Smooth muscle cell (in vitro differentiated cells): ENCODE measurements around the gene REN. TPM values are rescaled to one million over a fixed set of nuclear protein-coding genes. Genes with fewer than 3 reads are reported as not detected.

ENCODE experiments used
- DNase-seq: peaks from one replicate; lab custom pipeline; 2025; ENCODE audit not compliant: unreplicated experiment; lab: John Stamatoyannopoulos, UW
- H2AFZ ChIP-seq: fragments of 200-600 bp; sonication (generic); 2 replicates; pipeline ENCODE4 v1.6.0; 2016; ENCODE audit warnings: antibody characterized with exemption, low read depth, mild to moderate bottlenecking
- H3F3A ChIP-seq: fragments of 200-600 bp; sonication (generic); 2 replicates; pipeline ENCODE4 v1.6.0; 2017; ENCODE audit warnings: antibody characterized with exemption, low read depth
- H3K27ac ChIP-seq: fragments of 200-600 bp; sonication (generic); 2 replicates; pipeline ENCODE4 v1.5.1; 2016; ENCODE audit warnings: low read depth, mild to moderate bottlenecking
- H3K27me3 ChIP-seq: fragments of 200-600 bp; sonication (generic); 2 replicates; pipeline ENCODE4 v1.6.1; 2016; ENCODE audit warnings: low read depth, mild to moderate bottlenecking
- H3K36me3 ChIP-seq: fragments of 200-600 bp; sonication (generic); 2 replicates; pipeline ENCODE4 v1.5.1; 2016; ENCODE audit warnings: low read depth
- H3K4me1 ChIP-seq: fragments of 200-600 bp; sonication (generic); 2 replicates; pipeline ENCODE4 v1.5.1; 2016; ENCODE audit warnings: low read depth
- H3K4me2 ChIP-seq: fragments of 200-600 bp; sonication (generic); 2 replicates; pipeline ENCODE4 v1.6.0; 2016; ENCODE audit warnings: mild to moderate bottlenecking
- H3K4me3 ChIP-seq: fragments of 200-600 bp; sonication (generic); 2 replicates; pipeline ENCODE4 v1.5.1; 2016; ENCODE audit warnings: mild to moderate bottlenecking
- H3K79me2 ChIP-seq: fragments of 200-600 bp; sonication (generic); 2 replicates; pipeline ENCODE4 v1.6.0; 2016; ENCODE audit warnings: low read depth, mild to moderate bottlenecking
- H3K9ac ChIP-seq: fragments of 200-600 bp; sonication (generic); 2 replicates; pipeline ENCODE4 v1.6.0; 2016; ENCODE audit warnings: low read depth
- H3K9me3 ChIP-seq: fragments of 200-600 bp; sonication (generic); replicated peaks from 2 replicates; pipeline ENCODE4 v1.5.1; 2016; ENCODE audit warnings: low read depth
- H4K20me1 ChIP-seq: fragments of 200-600 bp; sonication (generic); 2 replicates; pipeline ENCODE4 v1.6.0; 2016; ENCODE audit warnings: low read depth
- WGBS: methylation state at CpG from one replicate; pipeline ENCODE4 v1.1.7; 2016; ENCODE audit warnings: low lambda C conversion rate; 5-methylcytosine and 5-hydroxymethylcytosine counted together
- polyA plus RNA-seq: library from polyadenylated mRNA; unstranded; fragments of >200 nt; fragmentation: Nextera tagmentation; extraction: Ambion mirVana; gene quantifications from 2 replicates; pipeline ENCODE4 v1.2.1, GENCODE V29; 2016
- total RNA-seq: library from RNA; depleted of rRNA; stranded (reverse); fragments of >200 nt; gene quantifications from 2 replicates; pipeline ENCODE4 v1.2.3, GENCODE V29; 2014
- TF ChIP-seq, protein P1 (sequence below): fragments of 200-600 bp; sonication (generic); IDR thresholded peaks from 2 replicates; pipeline ENCODE4 v1.5.1; 2017; ENCODE audit warnings: borderline replicate concordance, mild to moderate bottlenecking, antibody characterized with exemption; ENCODE audit not compliant: insufficient read depth, poor library complexity, severe bottlenecking

Gene REN
- total and polyA plus RNA-seq, 2 experiments from 2014 or later, result not detected

DNA sequence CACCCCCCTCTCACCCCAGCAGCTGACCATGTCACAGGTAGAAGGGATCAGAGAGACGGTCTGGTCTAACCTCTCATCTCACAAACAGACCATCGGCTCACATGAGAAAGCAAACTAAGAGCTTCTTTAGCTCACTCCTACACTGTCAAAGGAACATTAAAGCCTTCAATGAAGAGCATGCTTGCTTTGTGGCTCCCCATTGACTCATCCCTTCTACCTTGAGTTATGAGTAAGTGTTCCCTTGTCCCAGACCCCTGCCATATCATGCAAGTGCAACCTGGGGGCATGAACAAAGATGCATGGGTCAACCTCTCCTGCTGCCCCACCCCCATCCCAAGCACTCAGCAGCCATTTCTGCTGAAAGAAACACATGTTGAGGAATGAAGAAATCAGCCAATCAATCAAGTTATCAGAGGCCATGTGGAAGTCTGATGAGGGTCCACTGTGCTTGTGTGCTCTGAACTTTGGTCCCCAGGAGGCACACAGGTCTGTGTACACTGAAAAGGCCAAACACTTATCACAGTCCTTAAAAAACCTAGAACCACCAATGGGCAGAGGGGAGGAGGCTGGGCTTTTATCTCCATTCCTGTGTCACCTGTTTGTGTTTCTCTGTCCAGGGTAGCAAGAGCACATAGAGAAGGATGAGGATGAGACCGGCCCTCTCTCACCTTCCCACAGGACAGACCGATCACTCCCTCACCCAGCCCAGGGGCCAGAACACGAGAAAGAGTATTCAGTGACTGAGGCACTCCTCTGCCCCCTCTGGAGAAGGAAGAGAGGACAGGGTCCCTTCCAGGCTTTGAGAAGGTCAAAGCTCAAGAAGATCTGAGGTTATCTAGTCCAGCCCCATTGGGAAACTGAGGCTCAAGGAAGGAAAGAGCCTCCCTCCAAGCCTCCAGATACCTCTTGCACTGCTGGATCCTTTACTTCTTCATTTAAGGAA lies 23.8 kb downstream of the REN start:
- H3K4me1 ChIP-seq, result no peaks in the 10 kb centered on the region
- H3F3A ChIP-seq, result no peaks in the 10 kb centered on the region
- H4K20me1 ChIP-seq, result no peaks in the 10 kb centered on the region
- H3K9me3 ChIP-seq, result no peaks in the 10 kb centered on the region
- H3K36me3 ChIP-seq, result no peaks in the 10 kb centered on the region
- TF ChIP-seq, protein P1, sequence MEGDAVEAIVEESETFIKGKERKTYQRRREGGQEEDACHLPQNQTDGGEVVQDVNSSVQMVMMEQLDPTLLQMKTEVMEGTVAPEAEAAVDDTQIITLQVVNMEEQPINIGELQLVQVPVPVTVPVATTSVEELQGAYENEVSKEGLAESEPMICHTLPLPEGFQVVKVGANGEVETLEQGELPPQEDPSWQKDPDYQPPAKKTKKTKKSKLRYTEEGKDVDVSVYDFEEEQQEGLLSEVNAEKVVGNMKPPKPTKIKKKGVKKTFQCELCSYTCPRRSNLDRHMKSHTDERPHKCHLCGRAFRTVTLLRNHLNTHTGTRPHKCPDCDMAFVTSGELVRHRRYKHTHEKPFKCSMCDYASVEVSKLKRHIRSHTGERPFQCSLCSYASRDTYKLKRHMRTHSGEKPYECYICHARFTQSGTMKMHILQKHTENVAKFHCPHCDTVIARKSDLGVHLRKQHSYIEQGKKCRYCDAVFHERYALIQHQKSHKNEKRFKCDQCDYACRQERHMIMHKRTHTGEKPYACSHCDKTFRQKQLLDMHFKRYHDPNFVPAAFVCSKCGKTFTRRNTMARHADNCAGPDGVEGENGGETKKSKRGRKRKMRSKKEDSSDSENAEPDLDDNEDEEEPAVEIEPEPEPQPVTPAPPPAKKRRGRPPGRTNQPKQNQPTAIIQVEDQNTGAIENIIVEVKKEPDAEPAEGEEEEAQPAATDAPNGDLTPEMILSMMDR, result no peak
- H3K9ac ChIP-seq, result no peak overlapping the region
- no peaks in the 10 kb centered on the region for H3K27me3 ChIP-seq
- H3K27ac ChIP-seq, result no peak overlapping the region
- WGBS, result 76% methylated on average over 5 of the region's 5 CpGs
- H2AFZ ChIP-seq, result no peak overlapping the region
- H3K4me3 ChIP-seq, result no peak overlapping the region
- H3K4me2 ChIP-seq, result no peak overlapping the region
- no peak for DNase-seq
- H3K79me2 ChIP-seq, result no peaks in the 10 kb centered on the region

DNA sequence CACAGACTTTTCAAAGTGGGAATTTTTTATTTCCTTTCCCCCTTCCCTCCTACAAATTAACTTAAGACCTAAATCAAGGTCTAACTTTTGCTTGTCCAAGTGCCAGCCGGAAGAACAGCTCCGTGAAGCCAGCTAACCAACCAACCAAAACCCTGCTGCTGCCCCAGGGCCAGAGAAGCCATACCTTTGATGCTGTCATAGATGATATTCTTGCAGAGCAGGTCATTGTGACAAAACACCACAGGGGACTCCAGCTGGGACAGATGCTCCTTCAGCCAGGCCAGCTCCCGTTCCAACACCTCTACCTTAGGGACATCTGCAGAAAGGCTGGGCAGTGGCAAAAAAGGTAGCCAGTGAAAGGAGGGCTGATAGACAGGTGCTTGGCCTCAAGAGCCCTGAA lies 25.0 kb downstream of the REN start:
- Histone ChIP-seq H3K79me2 (no peaks in the 10 kb centered on the region), H3K4me1 (no peaks in the 10 kb centered on the region), H3K9ac (no peak overlapping the region), H3K27me3 (no peaks in the 10 kb centered on the region), H3F3A (no peaks in the 10 kb centered on the region), H3K4me3 (no peak overlapping the region), H4K20me1 (no peaks in the 10 kb centered on the region), H3K4me2 (no peak overlapping the region), H2AFZ (no peak overlapping the region), H3K9me3 (no peaks in the 10 kb centered on the region), H3K27ac (no peak overlapping the region), H3K36me3 (no peaks in the 10 kb centered on the region)
- DNase-seq, result no peak
- TF ChIP-seq, protein P1, result no peak
- 93% methylated on average over 3 of the region's 3 CpGs for WGBS

DNA sequence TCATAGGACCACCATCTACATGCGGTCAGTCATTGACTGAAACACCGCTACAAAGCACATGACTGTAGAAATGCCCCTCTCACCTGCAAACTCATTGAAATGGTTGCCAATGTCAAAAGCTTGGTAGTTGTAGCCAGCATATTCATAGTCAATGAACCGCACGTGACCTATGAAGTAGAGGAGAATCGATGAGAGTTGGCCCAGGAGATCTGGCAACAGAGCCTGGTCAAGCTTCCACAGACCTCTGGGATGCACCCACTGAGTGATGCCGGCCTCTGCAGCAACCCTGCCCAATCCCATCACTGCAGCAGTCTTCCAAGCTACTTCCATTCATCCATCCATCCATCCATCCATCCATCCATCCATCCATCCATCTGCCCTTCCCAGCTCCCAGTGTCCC lies 26.2 kb downstream of the REN start:
- H4K20me1 ChIP-seq, result no peaks in the 10 kb centered on the region
- no peak overlapping the region for H3K4me2 ChIP-seq
- H3K4me3 ChIP-seq, result no peak overlapping the region
- TF ChIP-seq, protein P1, result no peak
- WGBS, result 100% methylated on average over 6 of the region's 6 CpGs
- DNase-seq, result no peak
- no peaks in the 10 kb centered on the region for H3K9me3 ChIP-seq
- no peak overlapping the region for H3K27ac ChIP-seq
- no peaks in the 10 kb centered on the region for H3F3A ChIP-seq
- no peaks in the 10 kb centered on the region for H3K79me2 ChIP-seq
- H2AFZ ChIP-seq, result no peak overlapping the region
- no peaks in the 10 kb centered on the region for H3K36me3 ChIP-seq
- H3K27me3 ChIP-seq, result no peaks in the 10 kb centered on the region
- H3K9ac ChIP-seq, result no peak overlapping the region
- no peaks in the 10 kb centered on the region for H3K4me1 ChIP-seq
